CD4-positive, alpha-beta T cell treated with Interleukin-4 for 1 hour (primary cell): ENCODE results near the gene CENPV.
A peak's percentile ranks its signal among the peaks of the same experiment; 100 is the strongest.

ENCODE experiments used
- DNase-seq, 2 donors: peaks; one replicate each; pipeline ENCODE4 v3.0.0-alpha.2; 2020 to 2022

CENPV gene

DNA sequence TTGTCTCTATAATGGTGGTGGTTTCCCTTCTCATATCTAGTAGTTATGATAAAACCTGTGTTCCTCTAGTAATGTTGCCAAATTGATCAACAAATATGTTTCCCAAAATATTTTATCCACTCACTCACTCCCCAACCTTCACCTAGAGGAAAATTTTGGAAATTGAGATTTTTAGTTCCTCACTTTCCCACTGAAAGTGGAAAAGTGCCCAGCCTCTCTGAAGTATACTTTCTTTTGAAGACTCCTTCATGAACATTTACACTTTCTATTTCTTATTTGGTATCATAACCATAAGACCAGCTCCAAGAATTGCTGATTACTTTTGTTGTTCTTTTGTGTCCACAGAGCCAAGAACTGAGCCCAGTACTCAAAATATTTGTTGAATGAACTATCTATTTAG, 5.1 kb upstream of the CENPV start:
- no peak for DNase-seq

- no peak for DNase-seq
Measured at GRCh38 chr17:16354585-16354984, 1.3 kb upstream of the CENPV start.

GRCh38 chr17:16352667-16353316, 477 bp downstream of the CENPV start:
- DNase-seq: peak in 1 of 2 donors; percentile 12

GRCh38 chr17:16352303-16352666, 984 bp downstream of the CENPV start:
- DNase-seq: no peak

GRCh38 chr17:16351831-16352230, 1.4 kb downstream of the CENPV start:
- no peak for DNase-seq

DNA sequence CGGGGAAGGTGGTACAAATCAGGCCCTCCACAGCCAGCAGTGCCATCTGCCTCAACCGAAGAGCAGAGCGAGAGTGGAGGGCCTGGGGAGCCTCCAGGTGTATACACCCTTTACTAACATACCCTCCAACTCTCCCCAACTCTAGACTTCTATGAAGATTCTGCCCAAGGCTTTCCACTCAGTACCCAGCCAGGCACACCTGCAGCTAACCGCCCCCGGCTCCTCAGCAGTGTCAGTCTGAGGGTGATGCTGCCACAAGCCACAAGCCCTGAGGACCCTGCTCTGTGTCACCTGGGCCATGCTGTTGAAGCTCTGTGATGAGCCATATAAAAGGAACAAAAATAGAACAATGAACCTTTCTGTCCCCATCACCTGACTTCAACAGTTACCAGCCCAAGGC, 3.8 kb downstream of the CENPV start:
- DNase-seq: no peak

DNA sequence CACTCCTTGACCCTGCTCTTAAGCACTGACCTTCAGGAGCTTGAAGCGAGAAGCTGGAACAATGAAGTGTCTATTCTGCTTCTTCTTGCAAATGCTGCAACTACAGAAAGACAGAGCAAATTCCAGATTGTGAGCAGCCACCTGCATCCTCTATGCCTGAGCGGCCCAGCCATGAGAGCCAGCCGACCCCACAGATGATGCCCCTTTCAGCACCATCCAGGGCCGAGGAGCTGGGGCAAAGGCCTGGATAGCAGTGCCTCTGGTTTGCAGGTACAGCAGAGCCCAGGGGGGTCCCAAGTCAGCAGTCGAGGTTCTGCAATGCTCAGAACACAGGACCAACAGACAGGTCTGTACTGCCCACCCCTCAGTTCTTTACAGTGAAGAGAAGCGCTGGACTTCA, 4.7 kb downstream of the CENPV start:
- no peak for DNase-seq

DNA sequence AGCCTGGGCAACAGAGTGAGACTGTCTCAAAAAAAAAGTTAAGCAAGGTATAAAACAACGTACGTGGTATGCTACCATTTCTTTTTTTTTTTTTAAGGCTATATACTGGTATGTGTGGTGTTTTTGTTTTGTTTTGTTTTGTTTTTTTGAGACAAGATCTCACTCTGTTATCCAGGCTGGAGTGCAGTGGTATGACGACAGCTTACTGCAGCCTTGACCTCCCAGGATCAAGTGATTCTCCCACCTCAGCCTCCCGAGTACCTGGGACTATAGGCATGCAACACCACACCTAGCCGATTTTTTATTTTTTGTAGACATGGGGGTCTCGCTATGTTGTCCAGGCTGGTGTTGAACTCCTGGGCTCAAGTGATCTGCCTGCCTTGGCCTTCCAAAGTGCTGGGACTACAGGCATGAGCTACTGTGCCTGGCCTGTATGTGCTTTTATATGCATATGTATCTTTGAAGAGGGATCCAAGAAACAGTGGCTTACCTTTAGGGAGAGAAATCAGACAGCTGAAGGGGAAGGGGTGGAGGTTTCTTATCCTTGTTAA, 6.5 kb downstream of the CENPV start:
- DNase-seq: no peak

DNA sequence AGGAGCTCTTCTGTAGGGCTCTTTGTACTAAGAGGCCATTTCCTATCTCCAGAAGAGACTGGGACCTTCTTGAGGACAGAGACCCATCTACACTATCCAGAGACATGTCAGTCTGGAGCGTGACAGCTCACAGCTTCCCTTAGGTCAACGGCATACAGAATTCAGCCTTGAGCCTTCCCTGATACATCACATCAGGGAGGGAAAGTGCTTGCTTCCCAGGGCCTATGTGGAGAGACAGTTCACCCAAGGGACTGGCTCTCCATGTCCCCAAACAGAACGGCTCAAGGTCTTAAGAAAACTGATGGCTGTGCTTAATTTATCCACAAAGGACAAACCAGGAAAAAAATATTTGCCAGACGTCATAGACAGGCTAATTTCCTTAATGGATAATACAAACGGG, 7.7 kb downstream of the CENPV start:
- DNase-seq: no peak

GRCh38 chr17:16343569-16343968, 9.7 kb downstream of the CENPV start:
- no peak for DNase-seq

- DNase-seq: no peak
Measured at GRCh38 chr17:16342979-16343378, 10.3 kb downstream of the CENPV start.

DNA sequence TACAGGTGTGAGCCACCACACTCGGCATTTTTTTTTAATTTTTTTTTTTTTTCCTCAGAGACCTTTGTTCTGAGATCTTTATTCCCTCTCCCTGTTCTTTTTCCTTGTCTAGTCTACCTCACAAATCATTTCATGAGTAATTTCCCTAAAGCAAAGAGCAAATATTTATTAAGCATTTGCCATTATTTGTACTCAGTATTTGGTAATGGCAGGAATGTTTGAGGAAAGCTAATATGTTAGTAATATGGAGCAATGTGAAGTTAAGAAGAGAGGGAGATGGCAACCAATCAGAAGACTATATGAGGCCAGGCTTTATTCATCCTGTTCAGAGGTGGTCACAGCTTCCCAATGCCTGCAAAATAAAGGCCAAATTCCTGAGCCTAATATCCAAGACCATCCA, 13.3 kb downstream of the CENPV start:
- DNase-seq: no peak

DNA sequence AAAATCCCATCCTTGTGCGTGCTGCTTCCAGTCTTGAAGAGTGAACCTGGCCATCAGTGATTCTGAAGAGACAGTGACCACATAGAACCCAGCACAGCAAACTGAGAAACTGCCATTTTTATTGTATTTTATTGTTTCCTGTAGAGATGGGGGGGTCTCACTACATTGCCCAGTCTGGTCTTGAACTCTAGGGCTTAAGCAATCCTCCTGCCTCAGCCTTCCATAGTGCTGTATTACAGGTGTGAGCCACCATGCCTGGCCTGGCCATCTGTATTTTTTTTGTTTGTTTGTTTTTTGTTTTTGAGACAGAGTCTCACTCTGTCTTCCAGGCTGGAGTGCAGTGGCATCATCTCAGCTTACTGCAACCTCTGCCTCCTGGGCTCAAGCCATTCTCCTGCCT, 13.9 kb downstream of the CENPV start:
- DNase-seq: no peak

DNA sequence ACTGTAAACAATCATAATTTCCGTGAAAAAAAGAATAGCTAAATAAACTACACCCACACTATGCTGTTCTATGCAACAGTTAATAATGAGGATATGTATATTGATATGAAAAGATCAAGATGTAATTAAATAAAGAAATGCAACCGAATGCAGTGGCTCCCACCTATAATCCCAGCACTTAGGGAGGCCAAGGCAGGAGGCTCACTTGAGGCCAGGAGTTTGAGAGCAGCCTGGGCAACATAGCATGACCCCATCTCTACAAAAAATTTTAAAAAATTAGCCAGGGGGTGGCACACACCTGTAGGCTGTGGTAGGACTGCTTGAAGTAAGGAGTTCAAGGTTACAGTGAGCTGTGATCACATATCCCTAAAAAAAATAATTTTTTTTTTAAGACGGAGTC, 14.9 kb downstream of the CENPV start:
- no peak for DNase-seq

DNA sequence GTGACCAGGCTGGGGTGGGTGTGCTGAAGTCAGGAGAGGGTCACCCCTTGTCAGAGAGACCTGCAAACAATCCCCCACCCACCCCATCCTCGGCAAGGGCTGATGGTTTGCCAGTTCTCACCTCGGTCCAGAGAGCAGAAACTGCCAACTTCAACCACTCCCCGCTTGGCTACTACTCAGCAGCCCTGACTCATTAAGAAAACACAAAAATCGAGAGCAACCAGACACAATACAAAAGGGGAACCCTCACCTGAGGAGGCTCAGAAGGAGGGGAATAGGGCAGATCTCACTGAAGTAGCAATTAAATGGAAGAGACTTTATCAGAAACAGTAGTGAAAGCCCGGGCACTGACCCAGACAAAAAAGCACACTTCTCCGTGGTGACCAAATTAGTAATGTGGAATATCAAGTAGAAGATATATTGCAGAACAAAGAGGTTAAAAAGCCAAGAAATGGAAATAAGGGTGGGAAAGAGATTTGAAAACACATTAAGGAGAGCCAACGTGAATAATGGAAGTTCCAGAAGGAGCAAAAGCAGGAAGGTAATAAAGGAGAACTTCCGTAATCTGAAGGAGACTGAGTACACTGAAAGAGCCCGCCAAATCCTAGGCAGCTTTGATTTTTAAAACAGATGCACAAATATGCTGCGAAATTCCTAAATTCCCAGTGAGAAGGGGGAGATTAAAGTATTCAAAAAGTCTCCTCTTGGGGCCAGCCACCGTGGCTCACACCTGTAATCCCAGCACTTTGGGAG, 23.6 kb downstream of the CENPV start:
- DNase-seq: no peak

DNA sequence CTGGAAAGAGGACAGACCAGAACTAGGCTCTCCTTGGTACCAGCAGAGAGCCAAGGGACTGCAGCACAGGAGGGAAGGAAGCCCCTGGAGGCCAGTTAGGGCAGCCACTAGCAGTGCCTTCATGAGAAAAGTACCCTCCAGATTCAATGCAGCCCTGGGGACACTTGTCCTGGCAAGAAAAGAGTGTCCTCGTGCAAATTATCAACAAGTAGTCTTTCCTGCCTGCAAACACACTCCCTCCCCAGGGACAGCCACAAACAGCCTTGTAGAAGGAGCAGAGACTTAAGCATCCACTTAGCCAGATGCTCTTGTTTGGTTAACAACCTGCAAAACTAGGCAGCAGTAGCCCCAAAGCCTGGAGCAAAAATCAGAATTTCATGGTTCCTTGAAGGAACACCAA, 24.3 kb downstream of the CENPV start:
- DNase-seq: no peak

DNA sequence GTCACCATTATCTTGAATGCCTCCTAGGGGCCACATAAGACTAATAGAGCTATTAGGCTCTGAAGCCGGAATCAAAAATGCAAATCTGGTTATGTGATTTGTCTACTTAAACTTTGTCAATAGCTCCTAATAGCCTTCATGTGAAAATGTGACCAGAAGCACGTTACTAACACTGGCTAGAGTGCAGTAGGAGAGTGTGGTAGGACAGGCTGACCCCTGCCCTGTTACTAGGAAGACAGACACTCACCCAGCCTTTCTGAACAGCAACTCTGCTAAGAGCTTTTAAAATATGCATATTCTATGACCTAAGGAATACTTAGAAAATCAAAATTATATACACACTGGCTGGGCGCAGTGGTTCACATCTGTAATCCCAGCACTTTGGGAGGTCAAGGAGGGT, 26.3 kb downstream of the CENPV start:
- DNase-seq: no peak

GRCh38 chr17:16325964-16326363, 27.3 kb downstream of the CENPV start:
- no peak for DNase-seq

- DNase-seq: no peak
Measured at GRCh38 chr17:16322636-16323035, 30.6 kb downstream of the CENPV start.

DNA sequence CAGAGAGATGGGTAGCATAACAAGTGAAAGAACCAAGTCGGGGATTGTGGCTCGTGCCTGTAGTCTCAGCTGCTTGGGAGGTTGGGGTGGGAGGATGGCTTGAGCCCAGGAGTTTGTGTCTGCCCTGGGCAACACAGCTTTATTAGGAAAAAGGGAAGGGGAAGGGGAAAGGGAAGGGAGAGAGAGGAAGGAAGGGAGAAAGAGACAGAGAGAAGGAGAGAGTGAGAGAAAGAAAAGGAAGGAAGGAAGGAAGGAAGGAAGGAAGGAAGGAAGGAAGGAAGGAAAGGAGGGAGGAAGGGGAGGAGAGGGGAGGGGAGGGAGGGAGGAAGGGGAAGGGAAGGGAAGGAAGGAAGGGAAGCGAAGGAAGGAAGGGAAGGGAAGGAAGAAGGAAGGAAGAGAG, 33.3 kb downstream of the CENPV start:
- no peak for DNase-seq

- DNase-seq: no peak
Measured at GRCh38 chr17:16314859-16315258, 38.4 kb downstream of the CENPV start.

- DNase-seq: no peak
Measured at GRCh38 chr17:16314189-16314588, 39.1 kb downstream of the CENPV start.

DNA sequence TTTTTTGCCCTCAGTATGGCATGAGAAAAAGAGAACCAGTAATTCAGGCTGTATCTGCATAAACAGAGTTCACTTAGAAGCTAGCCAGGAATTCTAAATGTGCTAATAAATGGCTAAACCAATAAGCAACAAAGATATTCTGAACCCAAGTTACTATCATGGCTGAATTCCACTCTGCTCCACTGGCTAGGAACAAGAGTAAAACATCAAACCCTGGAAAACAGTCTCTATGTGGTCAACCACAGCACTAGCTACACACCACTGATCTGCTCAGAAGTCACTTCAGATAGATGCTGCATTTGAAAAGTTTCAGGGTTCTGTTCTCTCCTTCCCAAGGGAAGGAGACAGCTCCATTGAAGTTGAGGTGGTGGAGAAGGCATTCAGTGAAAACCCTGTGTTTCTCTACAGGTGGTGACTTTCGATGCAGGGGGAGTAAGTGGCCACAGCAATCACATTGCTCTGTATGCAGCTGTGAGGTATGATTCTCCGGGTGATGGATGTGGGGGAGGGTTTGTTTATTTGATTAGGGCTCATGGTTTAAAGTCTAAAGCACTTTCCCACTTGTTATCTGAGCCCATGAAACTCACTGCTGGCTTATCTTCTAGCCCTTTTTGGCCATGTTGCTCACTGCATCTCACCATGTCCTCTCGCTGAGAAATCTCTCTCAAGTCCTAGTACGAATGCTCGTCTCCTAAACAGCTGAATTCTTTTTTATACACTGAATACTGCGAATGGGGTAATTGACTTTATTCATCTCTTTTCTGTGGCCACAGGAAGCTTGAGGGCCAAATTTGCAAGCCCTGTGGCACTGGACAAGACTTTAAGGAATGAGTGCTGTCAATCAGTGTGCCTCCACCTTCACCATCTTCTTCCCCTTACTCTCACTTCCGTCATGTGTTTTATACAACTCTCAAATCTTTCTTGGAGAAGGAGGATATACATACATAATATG, 39.9 kb downstream of the CENPV start:
- no peak for DNase-seq
